Adrenal gland (tissue), 5 donors: Measurements from ENCODE around the gene WWOX.

ENCODE experiments used
- CTCF ChIP-seq, 6 experiments: fragments of 450-650 bp in 4 of 6; fragments of 200-600 bp in 2 of 6; sonication (generic) in 1 of 6; IDR thresholded peaks; 1 replicate in 5 of 6; 2 replicates in 1 of 6; pipeline versions ENCODE4 v1.5.1 to v1.8.0; 2016 to 2021; ENCODE audit warnings: antibody characterized with exemption in 6 of 6, mild to moderate bottlenecking in 2 of 6, moderate library complexity in 1 of 6
- POLR2A ChIP-seq, 2 donors: fragments of 450-650 bp; IDR thresholded peaks; one replicate each; pipeline ENCODE4 v1.6.1; 2017; ENCODE audit warnings: antibody characterized with exemption in 2 of 2, mild to moderate bottlenecking in 2 of 2, moderate library complexity in 1 of 2
- donor health status: DM: no; HTN: no; CAD: no.

- TF ChIP-seq CTCF (IDR thresholded peaks at IDR 0.05) (no peak), POLR2A (IDR thresholded peaks at IDR 0.05) (no peak)
These were observed 853.2 kb downstream of the WWOX start for GRCh38 chr16:78952630-78953029.
